GM19438 (cell line): ENCODE results near the gene VAMP7.
"Not testable (repeated sequence)": the region's sequence is repeated elsewhere in the genome, so short reads cannot be mapped to it uniquely, and the experiment has no call there.

Experiments used
- ATAC-seq: cut with Tn5 transposase; IDR thresholded peaks from one replicate; pipeline ENCODE4 v1.9.1; 2021; ENCODE audit warnings: low read depth; ENCODE audit not compliant: unreplicated experiment

The VAMP7 gene

DNA sequence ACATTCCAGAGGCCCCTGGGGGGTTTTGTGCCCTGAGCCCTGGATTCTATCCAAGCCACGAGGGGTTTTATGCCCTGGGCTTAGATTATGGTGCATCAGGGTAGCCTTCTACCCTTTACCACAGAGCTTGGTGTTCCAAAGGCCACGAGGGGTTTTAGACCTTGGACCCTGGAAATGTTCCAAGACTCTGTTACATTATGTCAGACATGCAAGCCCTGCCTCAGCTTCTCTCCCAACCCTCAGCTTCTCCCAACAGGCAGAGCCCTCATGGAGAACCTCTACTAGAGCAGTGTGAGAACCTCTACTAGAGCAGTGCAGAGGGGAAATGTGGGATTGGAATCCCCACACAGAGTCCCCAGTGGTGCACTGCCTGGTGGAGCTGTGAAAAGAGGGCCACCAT is 105.8 kb downstream of the VAMP7 start:
- ATAC-seq: not testable (repeated sequence)

- ATAC-seq: no peak
Observed at GRCh38 chrX:155988859-155989258, 107.7 kb downstream of the VAMP7 start.
